Sciatic nerve (tissue), 2 donors: Measurements from ENCODE around the gene SLC23A2. TPM values are rescaled to one million over a fixed set of nuclear protein-coding genes. Genes with fewer than 3 reads are reported as not detected.
"Not testable (repeated sequence)": the region's sequence is repeated elsewhere in the genome, so short reads cannot be mapped to it uniquely, and the experiment has no call there.

Experiments used
- ATAC-seq: fragments of 200-7000 bp; cut with Tn5 transposase; one replicate; pipeline ENCODE4 v1.9.1; 2020; ENCODE audit warnings: mild to moderate bottlenecking, moderate library complexity
- DNase-seq: peaks from one replicate; pipeline ENCODE4 v3.0.0-alpha.2; 2020; ENCODE audit warnings: low spot score
- intact Hi-C: fragments of 100-400 bp; cut with DNase I; formaldehyde crosslinking; loops from one replicate; pipeline ENCODE4 v1.14.2; 2022
- total RNA-seq: library from RNA; stranded (reverse); fragmentation: NEBNext Ultra II Directional; extraction: Animal tissue kit (Norgen Biotek cat#: 25700); gene quantifications from one replicate; pipeline ENCODE4 v1.2.1, GENCODE V29; 2021
- donor health status: DM: no; HTN: no; CAD: no.
- donor health status: DM: no; HTN: no; CAD: no.

Gene SLC23A2
- total RNA-seq, 1 donor from 2014 or later, result 75.9 TPM

DNA sequence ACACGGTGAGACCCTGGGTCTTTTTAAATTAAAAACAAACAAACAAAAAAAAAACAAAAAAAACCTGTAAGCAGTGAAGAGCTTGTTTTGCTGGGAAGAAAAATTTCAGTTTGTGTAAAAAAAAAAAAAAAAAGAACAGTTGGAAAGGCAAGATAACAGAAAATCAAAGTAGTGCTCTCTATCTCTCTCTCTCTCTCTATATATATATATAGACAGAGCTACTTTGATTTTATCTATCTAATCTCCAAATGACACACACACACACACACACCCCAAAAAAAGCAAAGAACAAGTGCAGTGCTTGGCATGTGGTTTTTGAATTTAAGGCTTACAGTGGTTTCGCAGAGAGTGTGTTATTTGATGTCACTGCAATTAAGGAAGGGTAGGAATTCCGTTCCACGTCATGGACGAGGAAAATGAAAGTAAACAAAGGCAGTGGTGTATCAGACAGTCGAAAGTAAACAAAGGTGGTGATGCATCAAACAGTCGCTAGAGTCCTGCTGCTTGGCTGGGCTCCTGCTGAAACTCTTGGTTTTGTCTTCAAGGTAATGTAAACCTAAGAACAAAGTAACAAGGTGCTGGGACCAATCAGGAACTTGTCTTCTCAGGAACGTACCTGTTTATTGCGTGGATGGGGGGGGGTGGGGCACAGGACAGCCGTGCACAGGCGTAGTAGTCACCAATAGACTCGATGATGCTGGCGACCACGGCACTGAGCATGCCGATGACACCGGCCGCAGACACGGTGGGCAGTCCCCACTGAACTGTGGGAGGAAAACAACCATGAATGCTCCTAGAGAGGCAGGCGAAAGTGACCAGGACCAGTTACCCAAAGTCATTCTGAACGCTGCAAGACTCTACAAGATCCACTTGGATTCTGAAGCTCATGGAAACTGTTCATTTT is 131.8 kb downstream of the SLC23A2 start:
- DNase-seq (no peak), ATAC-seq (no peak)
- intact Hi-C loops, result no loop called here

DNA sequence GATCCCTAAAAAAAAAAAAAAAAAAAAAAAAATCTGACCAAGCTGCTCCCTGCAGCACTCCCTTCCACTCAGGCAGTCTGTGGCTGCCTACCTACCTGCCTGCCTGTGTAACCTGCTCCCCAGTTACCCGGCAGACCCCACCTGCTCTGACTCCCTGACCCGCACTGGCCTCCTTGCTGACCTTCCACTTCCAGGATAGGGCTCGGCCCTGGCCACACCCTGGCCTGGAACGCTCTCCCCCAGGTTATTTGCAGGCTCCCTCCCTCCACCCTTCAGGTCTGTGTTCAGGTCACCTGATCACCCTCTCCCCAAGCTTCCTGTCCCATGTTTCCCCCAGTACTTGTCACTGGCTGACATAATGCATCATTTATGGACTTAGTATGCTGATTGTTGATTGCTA is 134.3 kb downstream of the SLC23A2 start:
- peak; percentile 27 for ATAC-seq
- no peak for DNase-seq

DNA sequence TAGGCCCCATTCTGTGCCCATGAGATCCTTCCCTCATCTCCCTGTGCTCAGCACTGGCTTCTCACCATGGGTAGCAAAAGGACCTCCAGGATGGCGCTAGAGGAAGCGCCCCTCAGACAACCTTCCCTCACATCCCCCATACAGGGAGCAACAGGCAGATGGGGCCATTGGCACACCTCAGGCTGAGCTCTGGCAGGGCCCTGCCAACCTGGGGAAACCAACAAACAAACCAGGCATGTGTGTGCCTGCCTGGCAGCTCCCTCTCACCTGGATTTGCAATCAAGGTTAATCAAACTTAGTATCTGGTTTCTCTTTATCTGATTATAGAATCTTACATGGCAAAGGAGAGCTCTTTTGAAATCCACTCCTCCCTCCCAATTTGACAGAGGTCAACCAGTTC is 134.9 kb downstream of the SLC23A2 start:
- no peak for DNase-seq
- ATAC-seq, result no peak
- intact Hi-C loops, result no loop called here

More for the DNA sequence above, 134.3 kb downstream of the SLC23A2 start:
- intact Hi-C loops, result no loop called here

DNA sequence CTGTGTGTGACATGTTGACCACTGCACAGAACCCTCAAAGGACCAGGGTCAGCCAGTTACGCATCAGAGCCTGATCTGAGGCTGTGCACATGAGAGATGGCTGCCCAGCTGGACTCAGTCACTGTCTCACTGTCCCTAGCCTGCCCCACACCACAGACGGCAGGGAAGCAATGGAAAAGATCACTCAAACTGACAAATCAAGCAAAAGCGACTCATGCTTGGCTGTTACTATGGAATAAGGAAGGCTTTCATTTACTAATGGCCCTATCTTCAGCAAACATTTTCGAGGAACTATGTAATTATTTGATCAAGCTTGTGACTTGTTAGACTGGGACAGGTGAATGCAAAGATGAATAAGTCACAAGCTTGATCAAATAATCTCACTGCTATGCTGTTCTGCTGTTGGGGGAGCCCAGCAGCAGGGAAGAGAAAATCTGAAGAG is 137.0 kb downstream of the SLC23A2 start:
- intact Hi-C loops, result no loop called here

DNA sequence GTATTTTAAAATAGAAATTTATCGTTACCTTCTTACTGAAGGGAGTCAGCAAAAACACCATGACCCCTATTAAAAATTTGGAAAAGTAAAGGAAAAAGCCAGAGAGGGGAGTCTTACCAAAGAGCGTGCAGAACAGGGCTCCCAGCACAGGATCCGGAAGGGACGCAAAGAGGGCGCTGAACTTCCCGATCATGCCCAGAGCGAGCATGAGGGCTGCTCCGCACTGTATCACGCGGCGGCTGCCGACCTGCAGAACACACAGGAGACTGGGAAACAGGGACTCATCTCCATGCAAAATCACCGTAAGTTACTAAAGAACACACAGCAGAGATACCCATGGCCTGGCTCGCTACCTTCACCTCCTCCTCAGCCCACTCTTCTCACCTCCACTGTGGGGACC is 138.6 kb downstream of the SLC23A2 start:
- intact Hi-C loops, result no loop called here
- ATAC-seq (no peak), DNase-seq (no peak)

More for the DNA sequence above, 137.0 kb downstream of the SLC23A2 start:
- DNase-seq, result no peak
- no peak for ATAC-seq

DNA sequence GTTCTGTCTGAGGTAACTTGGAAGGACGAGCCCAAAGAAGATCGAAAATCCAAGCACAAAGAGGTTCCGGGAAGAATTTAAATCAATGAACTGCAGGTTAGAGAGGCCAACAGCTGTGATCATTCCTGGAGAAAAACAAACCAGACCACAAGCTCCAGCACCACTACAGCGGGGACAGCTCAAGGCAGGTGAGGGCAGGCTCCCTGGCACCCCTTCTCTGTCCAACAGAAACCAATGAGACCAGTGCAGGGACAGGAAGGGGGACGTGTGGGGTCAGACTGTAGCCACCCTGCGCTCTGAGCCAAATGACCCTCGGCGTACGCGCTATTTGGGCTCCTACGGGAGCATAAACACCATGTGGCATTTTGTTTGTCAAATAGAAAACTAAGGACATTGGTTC is 139.3 kb downstream of the SLC23A2 start:
- no peak for ATAC-seq
- intact Hi-C loops, result no loop called here

DNA sequence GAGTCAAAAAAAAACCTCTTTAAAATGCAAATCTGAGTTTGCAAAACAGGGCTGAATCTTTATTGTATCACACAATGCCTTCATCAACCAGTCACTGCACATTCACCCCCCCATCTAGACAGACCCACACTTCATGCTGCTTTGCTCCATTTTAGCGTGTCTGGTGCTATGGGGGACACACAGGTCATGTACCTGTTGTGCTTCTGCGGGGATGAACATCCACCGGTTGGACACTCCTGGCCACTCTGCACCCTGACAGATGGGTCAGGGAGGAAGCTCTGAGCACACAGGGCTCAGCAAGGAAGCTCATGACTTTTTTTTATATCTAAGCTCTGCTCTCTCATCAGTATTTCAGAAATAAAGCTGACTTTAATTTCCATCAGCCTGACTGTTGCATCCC is 143.3 kb downstream of the SLC23A2 start:
- intact Hi-C loops, result no loop called here
- ATAC-seq (no peak), DNase-seq (no peak)

More for the DNA sequence above, 139.3 kb downstream of the SLC23A2 start:
- DNase-seq, result no peak

DNA sequence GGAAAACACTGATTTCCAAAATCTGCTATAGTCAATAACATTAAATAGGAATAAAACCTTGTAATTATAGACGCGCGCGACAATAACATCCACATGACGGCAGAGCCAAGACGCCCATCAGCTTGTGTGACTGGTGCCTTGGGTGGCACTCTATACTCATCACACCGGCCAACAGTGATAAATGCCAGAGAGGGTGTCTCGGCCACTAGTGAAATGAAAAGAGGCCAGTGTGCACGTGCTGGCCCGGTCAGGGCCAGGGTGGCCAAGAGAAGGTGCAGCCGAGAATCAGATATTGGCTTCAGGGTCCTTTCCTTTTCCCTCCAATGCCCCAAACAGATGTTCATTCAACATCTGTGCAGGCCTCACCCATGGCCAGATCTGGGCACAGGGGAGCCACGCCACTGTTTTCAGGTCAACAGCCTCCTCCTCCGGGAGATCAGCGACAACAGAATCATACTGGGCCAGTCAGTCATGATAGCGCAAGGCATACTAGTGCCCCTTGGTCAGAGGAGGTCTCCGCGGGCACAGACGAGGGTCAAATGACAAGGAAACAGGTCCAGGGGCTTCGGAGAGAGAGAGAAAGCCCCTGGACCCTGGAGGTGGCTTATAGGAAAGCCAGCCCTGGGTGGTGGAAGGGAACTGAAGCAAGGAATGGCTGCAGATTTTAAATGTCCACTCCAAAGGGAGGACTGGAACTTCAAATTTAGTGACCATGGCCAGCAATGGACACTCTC is 145.1 kb downstream of the SLC23A2 start:
- DNase-seq (no peak), ATAC-seq (peak; percentile 15)
- intact Hi-C loops, result no loop called here

DNA sequence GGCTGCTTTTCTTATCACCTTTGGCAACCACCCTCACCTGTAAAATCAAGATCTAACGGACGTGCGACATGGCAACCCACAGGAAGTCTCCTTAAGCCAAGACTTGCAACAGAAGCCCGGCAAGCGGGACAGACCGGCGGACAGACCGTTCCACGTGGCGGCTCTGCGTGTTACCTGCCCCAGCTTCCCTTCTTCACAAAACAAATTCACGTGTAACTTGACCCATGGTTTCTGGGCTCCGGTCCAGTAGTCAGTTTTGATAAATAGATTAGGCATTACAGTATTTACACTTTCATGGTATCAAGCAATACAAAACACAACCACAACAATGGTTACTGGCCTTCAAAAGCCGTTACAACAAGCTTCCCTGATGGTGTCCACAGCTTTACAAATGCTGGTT is 145.8 kb downstream of the SLC23A2 start:
- DNase-seq, result no peak
- ATAC-seq, result no peak
- intact Hi-C loops, result no loop called here

DNA sequence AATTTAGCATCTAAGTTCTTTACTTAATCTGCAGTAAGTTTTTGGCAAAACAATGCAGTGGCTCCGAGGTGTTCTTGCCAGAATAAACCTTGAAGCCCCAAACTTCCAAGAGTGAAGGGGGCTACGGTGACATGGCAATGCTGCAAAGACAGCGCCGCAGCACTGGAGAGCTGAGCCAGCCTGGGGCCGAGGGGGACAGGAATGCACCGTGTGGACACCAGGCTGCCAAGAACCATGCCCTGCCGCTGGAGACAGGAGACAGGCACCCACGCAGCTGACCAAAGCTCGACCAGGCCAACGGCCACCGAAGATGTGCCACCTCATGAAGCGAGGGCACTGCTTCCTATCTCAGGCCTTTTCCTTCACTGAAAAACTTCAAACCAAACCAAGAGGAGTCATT is 146.2 kb downstream of the SLC23A2 start:
- no peak for DNase-seq
- intact Hi-C loops, result no loop called here
- ATAC-seq, result no peak

DNA sequence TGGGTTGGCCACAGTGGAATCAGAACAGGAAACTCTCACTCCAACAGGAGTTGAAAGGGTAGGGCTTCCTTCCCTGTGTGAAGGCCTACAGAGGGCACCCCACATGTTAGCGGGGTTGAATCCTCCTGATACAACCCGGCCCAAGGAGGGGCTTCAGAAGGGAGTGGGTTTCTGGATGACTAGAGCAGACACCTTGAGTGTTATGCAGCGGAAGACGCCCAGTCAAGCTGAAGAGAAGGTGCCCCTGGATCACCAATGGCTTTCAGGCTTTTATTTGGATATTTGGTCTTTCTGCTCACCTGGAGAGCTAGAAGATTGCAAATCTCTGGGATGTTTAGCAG is 146.8 kb downstream of the SLC23A2 start:
- no peak for ATAC-seq
- intact Hi-C loops, result no loop called here
- DNase-seq, result no peak

DNA sequence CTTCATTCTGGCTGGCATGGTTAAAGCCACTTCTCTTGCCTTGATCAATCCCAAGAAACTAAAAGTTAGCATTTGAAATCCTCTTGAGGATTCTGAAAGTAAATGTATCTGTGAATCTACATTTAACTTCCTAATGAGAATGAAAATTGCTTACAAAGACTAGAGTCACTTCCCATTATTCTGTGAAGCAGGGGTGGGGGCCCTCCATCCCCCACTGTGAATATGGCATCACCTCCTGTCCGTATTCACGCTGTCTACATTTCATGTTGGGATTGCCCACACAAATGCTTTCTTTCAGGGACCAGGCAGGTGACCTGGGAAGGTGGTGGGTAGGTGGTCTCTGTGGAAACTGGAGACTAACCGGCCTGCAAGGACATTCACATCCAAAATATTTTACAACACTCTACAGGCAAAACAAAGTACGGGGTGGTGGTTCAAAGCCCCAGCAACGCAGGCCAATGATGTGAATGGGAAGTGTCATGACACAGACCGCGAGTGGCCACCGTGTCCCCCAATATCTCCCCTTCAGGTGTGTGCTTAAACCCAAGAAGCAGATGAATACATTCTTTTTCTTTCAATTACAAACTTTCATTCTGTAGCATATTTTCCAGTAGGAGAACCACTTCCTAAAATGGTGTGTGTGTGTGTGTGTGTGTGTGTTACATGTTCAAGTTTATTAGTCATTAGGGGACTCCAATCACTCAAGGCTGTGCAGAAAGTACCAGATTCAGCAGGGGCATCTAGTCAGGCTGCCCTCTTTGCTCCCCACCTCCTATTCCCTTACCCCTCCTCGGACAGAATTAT is 147.4 kb downstream of the SLC23A2 start:
- intact Hi-C loops, result no loop called here
- DNase-seq (no peak), ATAC-seq (no peak)

DNA sequence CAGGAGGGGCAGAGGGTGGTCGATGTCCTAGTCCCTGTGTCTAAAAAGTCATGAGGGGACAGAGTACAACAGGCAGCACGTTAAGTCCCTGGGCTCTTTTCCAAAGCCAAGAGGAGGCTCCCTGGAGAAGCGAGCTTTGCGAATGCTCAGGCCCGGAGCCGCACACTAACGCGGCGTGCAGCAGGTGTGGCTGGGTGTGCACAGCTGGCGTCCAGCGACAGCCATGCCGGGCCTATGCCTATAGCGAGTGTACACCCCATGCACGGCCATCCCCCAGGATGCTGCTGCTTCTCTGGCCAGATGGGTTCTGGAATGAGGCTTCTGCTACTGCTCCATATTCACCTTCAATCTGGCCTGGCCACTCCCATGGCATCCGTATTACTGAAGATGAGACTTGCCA is 148.3 kb downstream of the SLC23A2 start:
- DNase-seq (no peak), ATAC-seq (no peak)
- intact Hi-C loops, result no loop called here

DNA sequence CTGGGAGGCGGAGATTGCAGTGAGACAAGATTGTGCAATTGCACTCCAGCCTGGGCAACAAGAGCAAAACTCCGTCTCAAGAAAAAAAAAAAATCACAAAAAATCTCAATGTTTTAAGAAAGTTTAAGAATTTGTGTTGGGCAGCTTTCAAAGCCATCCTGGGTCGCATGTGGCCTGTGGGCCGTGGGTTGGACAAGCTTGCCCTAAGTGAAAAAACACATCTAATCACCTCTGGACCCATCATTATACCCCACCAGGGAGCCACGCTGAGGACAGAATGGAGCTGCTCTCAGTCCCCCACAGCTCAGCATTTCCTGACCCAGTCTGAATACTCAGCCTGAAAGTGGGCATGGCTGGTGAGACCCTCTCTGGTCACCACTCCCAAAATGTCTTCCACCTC is 150.3 kb downstream of the SLC23A2 start:
- intact Hi-C loops, result no loop called here
- DNase-seq (no peak), ATAC-seq (no peak)

DNA sequence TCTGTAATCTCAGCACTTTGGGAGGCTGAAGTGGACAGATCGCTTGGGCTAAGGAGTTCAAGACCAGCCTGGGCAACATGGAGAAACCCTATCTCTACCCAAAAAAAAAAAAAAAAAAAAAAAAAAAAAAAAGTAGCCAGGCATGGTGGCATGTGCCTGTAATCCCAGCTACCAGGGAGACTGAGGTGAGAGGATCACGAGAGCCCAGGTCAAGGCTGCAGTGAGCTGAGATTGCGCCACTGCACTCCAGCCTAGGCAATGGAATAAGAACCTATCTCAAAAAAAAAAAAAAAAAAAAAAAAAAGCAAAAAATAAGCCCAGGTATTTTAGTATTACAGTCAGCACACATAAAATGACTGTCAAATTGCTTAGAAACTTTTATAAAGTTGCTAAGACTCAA is 152.5 kb downstream of the SLC23A2 start:
- intact Hi-C loops, ATAC-seq, DNase-seq: not testable (repeated sequence)

DNA sequence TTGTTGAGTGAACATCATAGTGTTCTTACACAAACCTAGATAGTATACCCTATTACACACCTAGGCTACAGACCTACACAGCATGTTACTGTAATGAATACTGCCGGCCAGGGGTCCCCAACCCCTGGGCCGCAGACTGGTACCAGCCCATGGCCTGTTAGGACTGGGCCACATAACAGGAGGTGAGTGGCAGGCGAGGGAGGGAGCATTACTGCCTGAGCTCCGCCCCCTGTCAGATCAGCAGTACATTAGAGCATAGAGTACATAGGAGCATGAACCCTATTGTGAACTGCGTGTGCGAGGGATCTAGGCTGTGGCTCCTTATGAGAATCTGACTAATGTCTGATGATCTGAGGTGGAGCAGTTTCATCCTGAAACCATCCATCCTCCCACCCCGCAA is 153.3 kb downstream of the SLC23A2 start:
- intact Hi-C loops, result no loop called here
- DNase-seq, result no peak
- ATAC-seq, result no peak

DNA sequence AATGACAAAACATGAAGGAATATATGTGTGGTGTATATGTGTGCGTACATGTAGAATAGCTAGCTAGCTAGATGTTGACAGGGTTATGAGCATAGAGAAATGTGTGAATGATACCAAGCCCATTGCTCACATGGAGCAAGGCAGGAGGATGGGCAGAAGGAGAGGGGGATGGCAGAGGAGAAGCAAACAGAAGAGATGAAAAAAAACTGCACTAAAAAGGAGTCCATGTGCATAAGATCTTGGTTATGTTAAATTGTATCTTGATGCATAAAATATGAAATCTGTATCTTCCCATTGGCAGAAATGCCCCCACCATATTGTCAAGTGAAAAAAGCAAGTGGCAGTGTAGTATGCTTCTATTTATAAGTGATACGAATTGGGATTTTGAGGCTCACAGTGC is 154.5 kb downstream of the SLC23A2 start:
- DNase-seq (no peak), ATAC-seq (no peak)
- intact Hi-C loops, result no loop called here

DNA sequence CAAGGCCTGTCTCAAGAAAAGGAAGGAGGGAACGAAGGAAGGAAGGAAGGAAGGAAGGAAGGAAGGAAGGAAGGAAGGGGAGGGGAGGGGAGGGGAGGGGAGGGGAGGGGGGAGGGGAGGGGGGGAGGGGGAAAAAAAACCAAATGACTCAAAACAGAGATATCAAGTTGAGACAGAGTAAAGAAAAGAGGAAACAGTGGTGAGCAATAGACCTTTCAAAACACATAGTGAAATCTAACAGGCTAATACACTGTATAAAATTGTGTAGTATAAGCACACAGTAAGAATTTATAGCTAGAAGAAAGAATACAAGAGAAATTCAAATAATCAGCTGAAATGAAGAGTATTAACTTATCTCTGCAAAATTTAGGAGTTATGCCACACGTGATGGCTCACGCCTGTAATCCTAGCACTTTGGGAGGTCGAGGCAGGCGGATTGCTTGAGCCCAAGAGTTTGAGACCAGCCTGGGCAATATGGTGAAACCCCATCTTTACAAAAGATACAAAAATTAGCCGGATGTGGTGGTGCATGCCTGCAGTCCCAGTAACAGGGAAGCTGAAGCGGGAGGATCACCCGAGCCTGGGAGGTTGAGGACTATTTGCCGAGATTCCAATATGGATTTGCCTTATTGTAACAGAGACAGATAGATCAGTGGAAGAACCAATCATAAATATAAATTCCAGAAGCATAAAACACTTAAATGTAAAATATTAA is 156.4 kb downstream of the SLC23A2 start:
- intact Hi-C loops, result no loop called here
- ATAC-seq (no peak), DNase-seq (no peak)

DNA sequence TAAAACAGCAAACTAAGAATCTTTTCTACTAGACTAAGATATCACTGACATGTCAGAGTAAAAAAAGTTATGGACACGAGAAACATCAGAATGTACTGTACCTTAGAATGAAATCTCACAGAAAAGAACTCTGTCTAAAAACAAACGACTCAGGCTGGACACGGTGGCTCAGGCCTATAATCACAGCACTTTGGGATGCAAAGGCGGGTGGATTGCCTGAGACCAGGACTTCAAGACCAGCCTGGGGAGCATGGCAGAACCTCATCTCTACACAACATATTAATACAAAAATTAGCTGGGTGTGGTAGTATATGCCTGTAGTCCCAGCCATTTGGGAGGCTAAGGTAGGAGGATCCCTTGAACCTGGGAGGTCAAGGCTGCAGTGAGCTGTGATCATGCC is 157.0 kb downstream of the SLC23A2 start:
- ATAC-seq (no peak), DNase-seq (no peak)
- intact Hi-C loops, result no loop called here
